ENCODE data around the gene SH3GL2. TPM values are rescaled to one million over a fixed set of nuclear protein-coding genes. Genes with fewer than 3 reads are reported as not detected.

The SH3GL2 gene
- total RNA-seq, 1 experiment from 2014 or later, result 1.1 TPM

GRCh38 chr9:17751486-17751885, 172.6 kb downstream of the SH3GL2 start:
- CTCF ChIA-PET, result no interaction called here
- H3K36me3 Mint-ChIP-seq (ENCODE audit: insufficient read depth, unreplicated experiment), result no peaks in the 10 kb centered on the region
- intact Hi-C loops (cut with micrococcal nuclease; ENCODE audit: unreplicated experiment), result no loop called here
- H3K4me3 Mint-ChIP-seq (ENCODE audit: low read depth, unreplicated experiment), result no peak overlapping the region
- TF ChIP-seq CTCF (IDR thresholded peaks at IDR 0.05; ENCODE audit: unreplicated experiment), result no peak
- H3K9me3 Mint-ChIP-seq (ENCODE audit: low read depth, unreplicated experiment), result no peaks in the 10 kb centered on the region
- BruUV-seq (replicated peaks), result no TSS peak
- no peaks in the 10 kb centered on the region for H3K4me1 Mint-ChIP-seq (ENCODE audit: low read depth, unreplicated experiment)
- DNase-seq, result no peak
- no peak overlapping the region for H3K27ac Mint-ChIP-seq (ENCODE audit: unreplicated experiment)
- H3K27me3 Mint-ChIP-seq (ENCODE audit: unreplicated experiment), result peaks cover 14% of the 10 kb centered on the region

- H3K4me1 Mint-ChIP-seq (ENCODE audit: low read depth, unreplicated experiment), result no peaks in the 10 kb centered on the region
- intact Hi-C loops (cut with micrococcal nuclease; ENCODE audit: unreplicated experiment), result no loop called here
- no peaks in the 10 kb centered on the region for H3K36me3 Mint-ChIP-seq (ENCODE audit: insufficient read depth, unreplicated experiment)
- no peak for DNase-seq
- H3K27me3 Mint-ChIP-seq (ENCODE audit: unreplicated experiment), result peaks cover 14% of the 10 kb centered on the region
- no peak for TF ChIP-seq CTCF (IDR thresholded peaks at IDR 0.05; ENCODE audit: unreplicated experiment)
- H3K4me3 Mint-ChIP-seq (ENCODE audit: low read depth, unreplicated experiment), result no peak overlapping the region
- no peaks in the 10 kb centered on the region for H3K9me3 Mint-ChIP-seq (ENCODE audit: low read depth, unreplicated experiment)
- no TSS peak for BruUV-seq (replicated peaks)
- H3K27ac Mint-ChIP-seq (ENCODE audit: unreplicated experiment), result no peak overlapping the region
- CTCF ChIA-PET, result no interaction called here
Measured at GRCh38 chr9:17752021-17752420, 173.2 kb downstream of the SH3GL2 start.

- Mint-ChIP-seq H3K4me3 (ENCODE audit: low read depth, unreplicated experiment) (no peak overlapping the region), H3K4me1 (ENCODE audit: low read depth, unreplicated experiment) (no peaks in the 10 kb centered on the region), H3K27me3 (ENCODE audit: unreplicated experiment) (peaks cover 35% of the 10 kb centered on the region), H3K27ac (ENCODE audit: unreplicated experiment) (no peak overlapping the region), H3K9me3 (ENCODE audit: low read depth, unreplicated experiment) (no peaks in the 10 kb centered on the region), H3K36me3 (ENCODE audit: insufficient read depth, unreplicated experiment) (no peaks in the 10 kb centered on the region)
- DNase-seq, result no peak
- CTCF ChIA-PET, result interaction anchor here (0.6 kb wide), 1 partner anchor 56 kb away, joined by 5 read pairs; no protein-coding TSS in a partner anchor
- no TSS peak for BruUV-seq (replicated peaks)
- intact Hi-C loops (cut with micrococcal nuclease; ENCODE audit: unreplicated experiment), result no loop called here
- no peak for TF ChIP-seq CTCF (IDR thresholded peaks at IDR 0.05; ENCODE audit: unreplicated experiment)
Measured at GRCh38 chr9:17757816-17758215, 178.9 kb downstream of the SH3GL2 start.

- Mint-ChIP-seq H3K4me3 (ENCODE audit: low read depth, unreplicated experiment) (no peak overlapping the region), H3K36me3 (ENCODE audit: insufficient read depth, unreplicated experiment) (no peaks in the 10 kb centered on the region), H3K9me3 (ENCODE audit: low read depth, unreplicated experiment) (no peaks in the 10 kb centered on the region), H3K4me1 (ENCODE audit: low read depth, unreplicated experiment) (no peaks in the 10 kb centered on the region), H3K27ac (ENCODE audit: unreplicated experiment) (no peak overlapping the region), H3K27me3 (ENCODE audit: unreplicated experiment) (peaks cover 37% of the 10 kb centered on the region)
- no peak for DNase-seq
- CTCF ChIA-PET, result no interaction called here
- TF ChIP-seq CTCF (IDR thresholded peaks at IDR 0.05; ENCODE audit: unreplicated experiment), result no peak
- intact Hi-C loops (cut with micrococcal nuclease; ENCODE audit: unreplicated experiment), result no loop called here
- BruUV-seq (replicated peaks), result no TSS peak
Measured at GRCh38 chr9:17760250-17760649, 181.4 kb downstream of the SH3GL2 start.
